ENCODE data around the gene LINC01488. TPM values are rescaled to one million over a fixed set of nuclear protein-coding genes. Genes with fewer than 3 reads are reported as not detected.

LINC01488 gene
- total and polyA plus RNA-seq, 10 of the 15 experiments (the other 5 are each of a cell fraction or from before 2014, with no cell fraction given) = not detected

GRCh38 chr11:69442012-69442806 lies 39.3 kb upstream of the LINC01488 start:
- Histone ChIP-seq H3K4me2 (ENCODE audit: control insufficient read depth, insufficient read depth) (no peak overlapping the region), H3K9ac (ENCODE audit: control insufficient read depth, insufficient read depth, low read length) (no peak overlapping the region), H3K36me3 (ENCODE audit: control insufficient read depth in 2 of 2, insufficient read depth in 2 of 2, low read length in 1 of 2) (no peaks in the 10 kb centered on the region), H2AFZ (ENCODE audit: control insufficient read depth, low read depth, low read length) (no peak overlapping the region), H3K4me3 (no peak overlapping the region), H3K79me2 (ENCODE audit: control insufficient read depth, insufficient read depth, low read length) (no peaks in the 10 kb centered on the region), H4K20me1 (ENCODE audit: control insufficient read depth, insufficient read depth) (no peaks in the 10 kb centered on the region), H3K9me3 (replicated peaks; ENCODE audit: control insufficient read depth, insufficient read depth, low read length) (no peaks in the 10 kb centered on the region), H3K4me1 (ENCODE audit: control insufficient read depth, insufficient read depth, low read length) (peaks cover 28% of the 10 kb centered on the region), H3K27ac (ENCODE audit: control insufficient read depth, insufficient read depth) (no peak overlapping the region), H3K27me3 (replicated peaks in 1 of 2; ENCODE audit: control insufficient read depth in 2 of 2, insufficient read depth in 2 of 2, low read length in 1 of 2) (no peaks in the 10 kb centered on the region; a peak in 2 of 4 replicates)
- CTCF ChIA-PET = interaction anchor here (0.7 to 0.8 kb wide), 2 partner anchors 105 to 231 kb away, joined by 3 read pairs; no protein-coding TSS in a partner anchor
- in situ Hi-C loops (cut with MboI) (no loop called here), intact Hi-C loops (cut with micrococcal nuclease; ENCODE audit: unreplicated experiment) (loop anchor here (5.0 kb wide), 1 partner anchor 145 kb away; no protein-coding TSS in a partner anchor)
- no peak for TF ChIP-seq ZNF207 (IDR thresholded peaks at IDR 0.05; ENCODE audit: borderline replicate concordance)
- TF ChIP-seq NR2C1 (IDR thresholded peaks at IDR 0.05) = no peak
- TF ChIP-seq TCF12 (IDR thresholded peaks at IDR 0.05; ENCODE audit: low read depth, low read length) = no peak
- TF ChIP-seq MEF2A (IDR thresholded peaks at IDR 0.05; ENCODE audit: insufficient read depth, low read depth, low read length) = no peak
- TF ChIP-seq BCL11A (IDR thresholded peaks at IDR 0.05; ENCODE audit: low read depth, low read length) = no peak
- no peak for TF ChIP-seq JUNB (IDR thresholded peaks at IDR 0.05)
- no peak for TF ChIP-seq SMAD1 (IDR thresholded peaks at IDR 0.05; ENCODE audit: low read depth, partially characterized antibody)
- no peak for TF ChIP-seq PBX3 (IDR thresholded peaks at IDR 0.05; ENCODE audit: insufficient replicate concordance, low read depth, low read length)
- TF ChIP-seq HSF1 (IDR thresholded peaks at IDR 0.05; ENCODE audit: low read depth, low read length) = no peak
- TF ChIP-seq SP1 (IDR thresholded peaks at IDR 0.05; ENCODE audit: low read depth, low read length) = no peak
- TF ChIP-seq RB1 (IDR thresholded peaks at IDR 0.05; ENCODE audit: borderline replicate concordance) = no peak
- no peak for TF ChIP-seq HDAC6 (IDR thresholded peaks at IDR 0.05; ENCODE audit: unreplicated experiment)
- no peak for TF ChIP-seq MYC (IDR thresholded peaks at IDR 0.05; ENCODE audit: insufficient read depth, insufficient read length, insufficient replicate concordance, low read length, severe bottlenecking)
- TF ChIP-seq CREM (IDR thresholded peaks at IDR 0.05; ENCODE audit: low read depth) = no peak
- TF ChIP-seq E2F4 (IDR thresholded peaks at IDR 0.05; ENCODE audit: low read depth, low read length) = no peak
- TF ChIP-seq POLR2AphosphoS2 (IDR thresholded peaks at IDR 0.05; ENCODE audit: low read depth, low read length) = no peak
- TF ChIP-seq MXI1 (IDR thresholded peaks at IDR 0.05; ENCODE audit: low read depth, low read length) = no peak
- TF ChIP-seq IRF3 (IDR thresholded peaks at IDR 0.05) = no peak
- TF ChIP-seq NRF1 (conservative IDR thresholded peaks at IDR 0.05; ENCODE audit: low read depth, low read length) = no peak
- TF ChIP-seq NFXL1 (IDR thresholded peaks at IDR 0.05; ENCODE audit: borderline replicate concordance) = no peak
- RAD21 ChIA-PET (ENCODE audit: unreplicated experiment) = interaction anchor here (2.5 kb wide), 1 partner anchor 145 kb away, joined by 12 read pairs; no protein-coding TSS in a partner anchor
- ATAC-seq (no peak), FAIRE-seq (no peak), DNase-seq (ENCODE audit: low read depth, low spot score) (no peak)
- WGBS (ENCODE audit: insufficient coverage, insufficient replicate concordance, low lambda C conversion rate, missing lambda C conversion rate) = 55% methylated on average over 9 of the region's 10 CpGs
- POLR2A ChIA-PET = interaction anchor here (0.6 kb wide), 1 partner anchor 1025 kb away, joined by 3 read pairs; no protein-coding TSS in a partner anchor
- SMC1A ChIA-PET (ENCODE audit: uncharacterized antibody, unreplicated experiment) = interaction anchor here (2.1 kb wide), 1 partner anchor 145 kb away, joined by 12 read pairs; no protein-coding TSS in a partner anchor
- BruUV-seq (replicated peaks) = no TSS peak
